Cerebellar cortex (tissue), 1 donor: ENCODE results near the gene GFY.
A peak's percentile ranks its signal among the peaks of the same experiment; 100 is the strongest.
"Not testable (repeated sequence)": the region's sequence is repeated elsewhere in the genome, so short reads cannot be mapped to it uniquely, and the experiment has no call there.

ENCODE experiments used
- DNase-seq: peaks from one replicate; pipeline ENCODE4 v3.0.0-alpha.2; 2015; ENCODE audit warnings: low spot score

GFY gene

GRCh38 chr19:49443366-49444099 lies 18.3 kb downstream of the GFY start:
- DNase-seq: peak; percentile 99

GRCh38 chr19:49444100-49444700 lies 19.0 kb downstream of the GFY start:
- not testable (repeated sequence) for DNase-seq

- no peak for DNase-seq
These were observed 20.8 kb downstream of the GFY start for GRCh38 chr19:49445997-49446396.

GRCh38 chr19:49447485-49448431 lies 22.6 kb downstream of the GFY start:
- DNase-seq: no peak

GRCh38 chr19:49448432-49448786 lies 23.2 kb downstream of the GFY start:
- no peak for DNase-seq

GRCh38 chr19:49450405-49450804 lies 25.2 kb downstream of the GFY start:
- DNase-seq: no peak

- DNase-seq: peak; percentile 100
These were observed 26.4 kb downstream of the GFY start, which contains the start of gene PIH1D1 for GRCh38 chr19:49451430-49452181. Gene PIH1D1 (minus strand): TSS chr19:49451814. CDS start chr19:49451574, 240 bp downstream.

GRCh38 chr19:49453013-49453756 lies 28.0 kb downstream of the GFY start, which contains the start of gene ALDH16A1:
Gene ALDH16A1 (plus strand): TSS chr19:49453225. CDS start chr19:49453332, 107 bp downstream.
- DNase-seq: peak; percentile 99

GRCh38 chr19:49453757-49454240 lies 28.6 kb downstream of the GFY start:
- no peak for DNase-seq

- DNase-seq: no peak
These were observed 30.6 kb downstream of the GFY start for GRCh38 chr19:49455773-49456172.

- DNase-seq: no peak
These were observed 31.1 kb downstream of the GFY start for GRCh38 chr19:49456326-49456725.

- DNase-seq: no peak
These were observed 33.3 kb downstream of the GFY start for GRCh38 chr19:49458567-49458903.

GRCh38 chr19:49459388-49459787 lies 34.2 kb downstream of the GFY start:
- DNase-seq: no peak

- DNase-seq: not testable (repeated sequence)
These were observed 35.9 kb downstream of the GFY start for GRCh38 chr19:49461130-49461529.

- DNase-seq: no peak
These were observed 36.5 kb downstream of the GFY start for GRCh38 chr19:49461656-49462055.

GRCh38 chr19:49462492-49462891 lies 37.3 kb downstream of the GFY start:
- no peak for DNase-seq

GRCh38 chr19:49463960-49464740 lies 39.0 kb downstream of the GFY start:
- DNase-seq: no peak

- no peak for DNase-seq
These were observed 40.2 kb downstream of the GFY start for GRCh38 chr19:49465371-49465770.

GRCh38 chr19:49468199-49468598 lies 43.0 kb downstream of the GFY start:
- DNase-seq: no peak
